ENCODE data around the gene ANKRD9.

GRCh38 chr14:102496958-102497744 lies 12.4 kb downstream of the ANKRD9 start:
- no peak for TF ChIP-seq CTCF (IDR thresholded peaks at IDR 0.05)
- TF ChIP-seq POLR2A (IDR thresholded peaks at IDR 0.05): no peak
- no peak for TF ChIP-seq EP300 (IDR thresholded peaks at IDR 0.05)

Measured in ovary (tissue), 3 donors.